DND-41 (cell line): ENCODE data around the gene PSRC1.

Source experiments
- ATAC-seq: fragments of 200-7000 bp; cut with Tn5 transposase; 3 replicates; pipeline ENCODE4 v1.9.1; 2021; ENCODE audit warnings: low read depth; ENCODE audit not compliant: insufficient read depth
- DNase-seq: peaks from one replicate; pipeline ENCODE4 v3.0.0-alpha.2; 2020
- H2AFZ ChIP-seq: 2 replicates; pipeline ENCODE4 v1.6.0; 2012; ENCODE audit warnings: low read depth, low read length
- H3K27ac ChIP-seq: 2 replicates; pipeline ENCODE4 v1.5.1; 2012; ENCODE audit warnings: low read length, inconsistent platforms
- H3K27me3 ChIP-seq: fragments of 200-600 bp; sonication (generic); 2 replicates; pipeline ENCODE4 v1.6.0; 2012; ENCODE audit warnings: low read length, mild to moderate bottlenecking, inconsistent platforms; ENCODE audit not compliant: insufficient read depth, poor library complexity
- H3K36me3 ChIP-seq: 2 replicates; pipeline ENCODE4 v1.5.1; 2012; ENCODE audit warnings: low read length, inconsistent platforms; ENCODE audit not compliant: insufficient read depth
- H3K4me1 ChIP-seq: 2 replicates; pipeline ENCODE4 v1.5.1; 2012; ENCODE audit warnings: mild to moderate bottlenecking, low read length; ENCODE audit not compliant: insufficient read depth
- H3K4me2 ChIP-seq: 2 replicates; pipeline ENCODE4 v1.6.0; 2012; ENCODE audit warnings: mild to moderate bottlenecking, moderate library complexity, low read length, inconsistent platforms; ENCODE audit not compliant: insufficient read depth
- H3K4me3 ChIP-seq, 2 experiments: fragments of 200-600 bp in 1 of 2; shearing (Covaris generic) in 1 of 2; 2 replicates each; pipeline ENCODE4 v1.5.1; 2012 to 2016; ENCODE audit warnings: inconsistent platforms in 2 of 2, low read length in 2 of 2, mild to moderate bottlenecking in 2 of 2, low read depth in 1 of 2, moderate library complexity in 1 of 2
- H3K79me2 ChIP-seq: 2 replicates; pipeline ENCODE4 v1.6.0; 2012; ENCODE audit warnings: low read length, inconsistent platforms; ENCODE audit not compliant: insufficient read depth
- H3K9ac ChIP-seq: 2 replicates; pipeline ENCODE4 v1.6.0; 2012; ENCODE audit warnings: low read depth, mild to moderate bottlenecking, inconsistent platforms, low read length, moderate library complexity
- H3K9me3 ChIP-seq: 2 replicates; pipeline ENCODE4 v1.5.1; 2012; ENCODE audit warnings: low read length, moderate library complexity, mild to moderate bottlenecking, inconsistent platforms; ENCODE audit not compliant: insufficient read depth, severe bottlenecking
- H4K20me1 ChIP-seq: 2 replicates; pipeline ENCODE4 v1.6.0; 2012; ENCODE audit warnings: low read length; ENCODE audit not compliant: insufficient read depth
- EZH2 ChIP-seq: IDR thresholded peaks from 3 replicates; pipeline ENCODE4 v1.6.1; 2012; ENCODE audit warnings: borderline replicate concordance, low read depth, mild to moderate bottlenecking, moderate library complexity, low read length, inconsistent platforms; ENCODE audit not compliant: severe bottlenecking
- TF ChIP-seq, protein P1 (sequence below): IDR thresholded peaks from 2 replicates; pipeline ENCODE4 v1.5.1; 2012; ENCODE audit warnings: borderline replicate concordance, low read length, moderate library complexity, mild to moderate bottlenecking; ENCODE audit not compliant: poor library complexity, severe bottlenecking; ENCODE audit errors: extremely low read depth

The PSRC1 gene

DNA sequence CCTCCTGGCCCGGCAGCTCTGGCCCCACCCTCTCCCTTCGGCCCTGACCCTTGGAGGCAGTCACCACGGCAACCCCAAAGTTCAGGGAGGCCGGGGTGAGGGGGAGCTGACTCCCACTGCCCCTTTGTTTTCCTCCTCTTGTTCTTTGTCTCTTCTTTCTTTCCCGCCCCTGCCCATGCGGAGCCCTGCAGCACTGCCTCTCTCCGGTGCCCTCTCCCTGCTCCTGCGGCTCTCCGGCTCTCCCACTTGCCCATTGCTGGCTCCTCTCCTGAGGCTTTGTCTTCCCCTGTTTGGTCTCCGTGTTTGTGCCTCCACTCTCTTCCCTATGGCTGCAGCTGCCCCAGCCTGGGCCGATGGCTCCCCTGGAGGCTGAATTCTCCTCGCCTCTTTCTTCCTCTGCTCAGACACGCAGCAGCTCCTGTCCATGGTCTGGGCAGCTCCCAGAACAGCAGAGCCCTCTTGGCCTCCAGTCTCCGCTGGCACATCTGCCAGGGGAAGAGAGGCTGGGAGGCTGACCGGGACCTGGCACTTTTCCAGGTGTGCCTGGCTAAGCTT is 27.8 kb downstream of the PSRC1 start:
- no peak overlapping the region for H3K27ac ChIP-seq
- H3K4me2 ChIP-seq = no peak overlapping the region
- no peak overlapping the region for H3K4me3 ChIP-seq
- H2AFZ ChIP-seq = no peak overlapping the region
- no peak overlapping the region for H3K9ac ChIP-seq
- peaks cover 2% of the 10 kb centered on the region for H3K27me3 ChIP-seq
- no peaks in the 10 kb centered on the region for H3K36me3 ChIP-seq
- H3K4me1 ChIP-seq = peaks cover 6% of the 10 kb centered on the region
- no peaks in the 10 kb centered on the region for H3K79me2 ChIP-seq
- H3K9me3 ChIP-seq = no peaks in the 10 kb centered on the region
- H4K20me1 ChIP-seq = peaks cover 11% of the 10 kb centered on the region
- no peak for DNase-seq
- ATAC-seq = no peak
- TF ChIP-seq EZH2 = no peak
- TF ChIP-seq, protein P1, sequence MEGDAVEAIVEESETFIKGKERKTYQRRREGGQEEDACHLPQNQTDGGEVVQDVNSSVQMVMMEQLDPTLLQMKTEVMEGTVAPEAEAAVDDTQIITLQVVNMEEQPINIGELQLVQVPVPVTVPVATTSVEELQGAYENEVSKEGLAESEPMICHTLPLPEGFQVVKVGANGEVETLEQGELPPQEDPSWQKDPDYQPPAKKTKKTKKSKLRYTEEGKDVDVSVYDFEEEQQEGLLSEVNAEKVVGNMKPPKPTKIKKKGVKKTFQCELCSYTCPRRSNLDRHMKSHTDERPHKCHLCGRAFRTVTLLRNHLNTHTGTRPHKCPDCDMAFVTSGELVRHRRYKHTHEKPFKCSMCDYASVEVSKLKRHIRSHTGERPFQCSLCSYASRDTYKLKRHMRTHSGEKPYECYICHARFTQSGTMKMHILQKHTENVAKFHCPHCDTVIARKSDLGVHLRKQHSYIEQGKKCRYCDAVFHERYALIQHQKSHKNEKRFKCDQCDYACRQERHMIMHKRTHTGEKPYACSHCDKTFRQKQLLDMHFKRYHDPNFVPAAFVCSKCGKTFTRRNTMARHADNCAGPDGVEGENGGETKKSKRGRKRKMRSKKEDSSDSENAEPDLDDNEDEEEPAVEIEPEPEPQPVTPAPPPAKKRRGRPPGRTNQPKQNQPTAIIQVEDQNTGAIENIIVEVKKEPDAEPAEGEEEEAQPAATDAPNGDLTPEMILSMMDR = no peak

DNA sequence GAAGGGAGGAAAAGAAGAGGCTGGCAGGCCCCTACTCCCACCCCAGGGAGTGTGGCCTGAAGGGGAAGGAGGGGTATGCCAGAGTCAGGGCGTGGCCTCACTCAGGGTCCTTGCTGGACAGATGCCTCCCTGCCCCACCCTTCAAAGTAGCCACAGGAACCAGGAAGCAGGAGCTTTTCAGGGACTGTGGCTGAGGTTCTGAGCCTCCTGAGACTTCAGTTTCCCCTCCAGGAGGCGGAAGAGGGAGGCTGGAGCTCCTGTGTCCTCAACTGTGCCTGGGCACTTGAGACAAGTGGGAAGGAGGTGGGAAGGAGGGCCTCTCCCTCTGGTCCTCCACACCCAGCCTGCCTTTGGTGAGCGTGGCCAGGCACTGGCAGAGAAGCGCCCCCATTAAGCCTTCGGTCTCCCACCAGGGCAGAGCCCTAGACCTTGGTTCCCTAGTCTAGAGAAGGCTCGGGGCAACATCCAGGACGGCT is 28.3 kb downstream of the PSRC1 start:
- no peak for DNase-seq
- Histone ChIP-seq H3K27me3 (peaks cover 2% of the 10 kb centered on the region), H3K36me3 (no peaks in the 10 kb centered on the region), H3K9ac (no peak overlapping the region), H3K4me3 (no peak overlapping the region), H4K20me1 (peaks cover 13% of the 10 kb centered on the region), H3K9me3 (no peaks in the 10 kb centered on the region), H3K4me1 (peaks cover 12% of the 10 kb centered on the region), H3K79me2 (no peaks in the 10 kb centered on the region), H3K4me2 (no peak overlapping the region), H3K27ac (no peak overlapping the region), H2AFZ (no peak overlapping the region)
- ATAC-seq = no peak
- TF ChIP-seq, protein P1 = no peak
- TF ChIP-seq EZH2 = no peak

DNA sequence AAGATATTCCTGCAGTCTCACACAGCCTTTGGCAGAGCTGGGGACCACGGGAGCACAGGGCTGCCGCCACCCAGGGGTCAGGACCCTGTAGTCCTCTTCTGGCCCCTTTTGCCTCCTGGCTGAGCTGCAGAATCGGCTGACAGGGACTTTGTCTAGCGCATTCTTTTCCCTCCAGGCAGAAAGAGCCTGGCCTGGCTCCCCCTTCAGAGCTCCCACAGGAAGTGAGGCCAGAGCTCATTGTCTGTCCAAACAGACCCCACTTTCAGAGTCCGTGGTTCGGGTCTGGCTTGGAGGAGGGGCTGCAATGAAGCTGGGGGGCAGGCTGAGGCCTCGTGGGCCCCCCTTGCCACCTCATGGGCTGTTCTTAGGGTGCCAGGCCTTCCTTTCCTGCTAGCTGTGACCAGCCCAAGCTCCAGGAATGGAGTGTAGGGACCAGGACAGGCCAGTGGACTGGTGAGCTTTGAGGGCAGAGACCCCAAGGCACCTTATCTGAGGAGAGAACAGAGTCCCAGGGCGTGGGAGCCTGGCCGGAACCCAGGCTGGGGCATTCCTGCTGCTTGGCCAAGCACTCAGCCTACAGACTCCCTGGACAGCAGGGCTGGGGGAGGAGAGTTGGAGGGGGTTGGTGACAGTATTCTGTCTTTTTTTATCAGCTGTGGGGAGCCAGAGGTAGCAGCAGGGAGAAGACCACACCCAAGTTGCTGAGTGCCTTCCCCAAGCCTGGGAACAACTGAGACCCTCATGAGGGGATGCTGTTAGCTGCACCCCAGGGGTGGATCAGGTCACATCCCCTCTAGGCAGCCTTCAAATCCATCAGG is 28.9 kb downstream of the PSRC1 start:
- Histone ChIP-seq H3K36me3 (no peaks in the 10 kb centered on the region), H3K9me3 (no peaks in the 10 kb centered on the region), H4K20me1 (peaks cover 13% of the 10 kb centered on the region), H3K4me3 (no peak overlapping the region), H3K9ac (no peak overlapping the region), H3K4me2 (no peak overlapping the region), H3K27me3 (peaks cover 2% of the 10 kb centered on the region), H2AFZ (no peak overlapping the region), H3K4me1 (peaks cover 15% of the 10 kb centered on the region), H3K79me2 (no peaks in the 10 kb centered on the region), H3K27ac (no peak overlapping the region)
- DNase-seq = no peak
- no peak for ATAC-seq
- TF ChIP-seq, protein P1 = no peak
- TF ChIP-seq EZH2 = no peak
